ENCODE results near the gene ITGB2.

Gene ITGB2

GRCh38 chr21:44857127-44857892, 63.4 kb downstream of the ITGB2 start:
- no peak for DNase-seq (ENCODE audit: low spot score)
- no peak for TF ChIP-seq CTCF (IDR thresholded peaks at IDR 0.05; ENCODE audit: extremely low read depth, missing control alignments)

GRCh38 chr21:44856131-44856530, 64.6 kb downstream of the ITGB2 start:
- TF ChIP-seq CTCF (IDR thresholded peaks at IDR 0.05; ENCODE audit: extremely low read depth, missing control alignments): no peak
- DNase-seq (ENCODE audit: low spot score): no peak

DNA sequence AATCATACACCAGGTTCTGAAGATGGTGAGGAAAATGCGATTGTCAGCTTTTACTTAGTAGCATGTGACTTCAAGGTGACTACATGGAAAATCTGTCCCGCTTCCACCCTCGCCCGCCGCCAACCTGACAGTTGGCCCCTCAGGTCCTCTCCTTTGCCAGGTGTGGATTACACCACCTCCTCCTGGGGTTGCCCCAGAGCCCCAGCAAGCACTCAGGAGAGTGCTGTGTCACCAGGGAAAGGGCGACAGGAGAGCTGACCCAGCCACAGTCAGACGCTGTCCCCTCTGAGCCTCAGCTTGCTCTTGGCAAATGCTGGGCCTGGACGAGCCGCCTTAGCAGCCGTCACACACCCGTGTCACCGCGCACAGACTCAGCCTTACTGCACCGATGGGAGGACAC, 65.1 kb downstream of the ITGB2 start:
- DNase-seq (ENCODE audit: low spot score): no peak
- no peak for TF ChIP-seq CTCF (IDR thresholded peaks at IDR 0.05; ENCODE audit: extremely low read depth, missing control alignments)

- TF ChIP-seq CTCF (IDR thresholded peaks at IDR 0.05; ENCODE audit: extremely low read depth, missing control alignments): no peak
- DNase-seq (ENCODE audit: low spot score): no peak
Measured at GRCh38 chr21:44854664-44855446, 65.8 kb downstream of the ITGB2 start.

DNA sequence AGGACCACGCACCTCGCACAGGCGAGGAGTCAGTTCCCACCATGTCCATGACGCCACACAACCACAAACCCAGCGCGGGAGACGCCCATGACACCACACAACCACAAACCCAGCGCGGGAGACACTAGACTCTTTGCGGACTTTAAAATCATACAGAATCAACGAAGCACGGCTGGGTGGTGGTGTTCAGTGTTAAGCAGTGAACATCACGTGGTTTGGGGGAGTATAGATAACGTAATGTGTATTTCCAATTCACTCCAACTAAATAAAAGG, 66.4 kb downstream of the ITGB2 start:
- no peak for DNase-seq (ENCODE audit: low spot score)
- no peak for TF ChIP-seq CTCF (IDR thresholded peaks at IDR 0.05; ENCODE audit: extremely low read depth, missing control alignments)

DNA sequence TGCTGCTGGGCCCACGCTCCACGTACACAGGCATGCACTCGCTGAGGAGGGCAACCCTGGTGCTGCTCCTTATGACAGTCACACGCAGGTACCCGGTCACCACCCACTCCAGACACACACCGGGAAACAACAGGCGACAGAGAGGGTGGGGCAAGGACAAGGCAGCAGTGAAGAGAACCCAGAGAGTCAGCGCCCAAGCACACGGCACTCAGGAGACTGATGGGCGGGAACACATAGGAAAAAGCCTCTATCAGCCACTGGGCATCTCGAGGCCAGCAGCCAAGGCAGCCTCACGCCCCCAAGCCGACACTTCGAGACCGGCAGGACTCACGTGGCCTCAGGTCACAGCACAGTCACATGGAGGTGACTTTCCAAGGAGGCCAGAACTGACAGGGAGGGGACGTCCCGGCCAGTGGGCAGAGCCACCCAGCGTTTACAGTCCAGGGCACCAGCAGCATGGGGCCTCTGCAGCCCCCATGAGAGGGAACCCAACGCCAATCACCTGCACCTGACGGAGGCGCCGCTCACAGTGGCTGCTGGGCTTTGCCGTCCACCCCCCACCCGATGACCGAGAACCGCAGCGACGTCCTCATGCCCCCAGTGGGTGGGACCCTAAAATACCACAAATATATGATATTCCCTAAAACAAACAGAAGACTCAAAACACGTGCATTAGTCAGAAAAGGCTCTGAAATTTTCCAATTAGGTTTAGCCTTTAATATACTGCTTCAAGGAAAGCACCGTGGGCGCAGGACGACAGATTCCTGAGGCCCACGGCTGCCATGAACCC, 66.9 kb downstream of the ITGB2 start:
- no peak for DNase-seq (ENCODE audit: low spot score)
- no peak for TF ChIP-seq CTCF (IDR thresholded peaks at IDR 0.05; ENCODE audit: extremely low read depth, missing control alignments)

Data from GM20000 (cell line).